Stimulated activated CD8-positive, alpha-beta memory T cell treated with anti-CD3 and anti-CD28 coated beads, Interleukin-12 subunit alpha, Interleukin-12 subunit beta, amount 100 ng/mL, for 24 hours (primary cell): ENCODE measurements around the gene NTRK1.
"Not testable (repeated sequence)": the region's sequence is repeated elsewhere in the genome, so short reads cannot be mapped to it uniquely, and the experiment has no call there.

Source experiments
- DNase-seq: peaks from one replicate; pipeline ENCODE4 v3.0.0-alpha.2; 2020; ENCODE audit errors: extremely low read depth

NTRK1 gene

DNA sequence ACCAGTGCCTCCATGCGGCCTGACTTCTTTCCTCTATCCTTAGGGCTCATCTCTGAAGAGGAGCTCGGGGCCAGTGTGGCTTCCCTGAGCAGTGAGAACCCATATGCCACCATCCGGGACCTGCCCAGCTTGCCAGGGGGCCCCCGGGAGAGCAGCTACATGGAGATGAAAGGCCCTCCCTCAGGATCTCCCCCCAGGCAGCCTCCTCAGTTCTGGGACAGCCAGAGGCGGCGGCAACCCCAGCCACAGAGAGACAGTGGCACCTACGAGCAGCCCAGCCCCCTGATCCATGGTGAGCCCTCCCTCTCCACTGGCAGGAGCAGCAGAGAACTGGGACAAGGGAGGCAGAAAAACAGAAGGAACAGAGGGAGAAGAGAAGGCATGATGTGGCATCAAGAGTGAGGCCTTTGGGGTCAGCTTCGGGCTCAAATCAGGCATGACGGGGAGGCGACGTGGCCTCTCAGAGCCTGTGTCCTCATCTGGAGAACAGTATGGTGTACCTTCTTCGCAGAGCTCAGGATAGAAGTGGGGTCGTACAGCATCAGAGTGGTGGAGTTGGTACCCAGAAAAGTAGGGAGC is 53.2 kb downstream of the NTRK1 start:
- no peak for DNase-seq

DNA sequence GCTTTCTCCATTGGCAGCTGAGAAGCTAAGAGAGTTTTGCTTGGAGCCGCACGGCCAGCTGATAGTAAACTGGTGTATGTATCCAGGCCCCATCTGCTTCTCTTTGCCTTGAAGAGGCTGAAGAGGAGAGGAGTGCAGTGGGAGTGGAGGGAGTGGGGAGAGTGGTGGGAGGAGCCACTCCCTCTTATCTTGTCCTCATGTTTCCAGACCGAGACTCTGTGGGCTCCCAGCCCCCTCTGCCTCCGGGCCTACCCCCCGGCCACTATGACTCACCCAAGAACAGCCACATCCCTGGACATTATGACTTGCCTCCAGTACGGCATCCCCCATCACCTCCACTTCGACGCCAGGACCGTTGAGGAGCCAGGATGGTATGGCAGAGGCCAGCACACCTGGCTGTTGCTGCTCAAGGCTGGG is 53.8 kb downstream of the NTRK1 start:
- DNase-seq: no peak

GRCh38 chr1:156920233-156921052 is 59.8 kb downstream of the NTRK1 start, which contains the start of gene LRRC71:
LRRC71 (plus strand) TSS chr1:156920632; CDS start chr1:156920804, 172 bp downstream.
- DNase-seq: peak; percentile 33

GRCh38 chr1:156921053-156921529 is 60.4 kb downstream of the NTRK1 start:
- no peak for DNase-seq

DNA sequence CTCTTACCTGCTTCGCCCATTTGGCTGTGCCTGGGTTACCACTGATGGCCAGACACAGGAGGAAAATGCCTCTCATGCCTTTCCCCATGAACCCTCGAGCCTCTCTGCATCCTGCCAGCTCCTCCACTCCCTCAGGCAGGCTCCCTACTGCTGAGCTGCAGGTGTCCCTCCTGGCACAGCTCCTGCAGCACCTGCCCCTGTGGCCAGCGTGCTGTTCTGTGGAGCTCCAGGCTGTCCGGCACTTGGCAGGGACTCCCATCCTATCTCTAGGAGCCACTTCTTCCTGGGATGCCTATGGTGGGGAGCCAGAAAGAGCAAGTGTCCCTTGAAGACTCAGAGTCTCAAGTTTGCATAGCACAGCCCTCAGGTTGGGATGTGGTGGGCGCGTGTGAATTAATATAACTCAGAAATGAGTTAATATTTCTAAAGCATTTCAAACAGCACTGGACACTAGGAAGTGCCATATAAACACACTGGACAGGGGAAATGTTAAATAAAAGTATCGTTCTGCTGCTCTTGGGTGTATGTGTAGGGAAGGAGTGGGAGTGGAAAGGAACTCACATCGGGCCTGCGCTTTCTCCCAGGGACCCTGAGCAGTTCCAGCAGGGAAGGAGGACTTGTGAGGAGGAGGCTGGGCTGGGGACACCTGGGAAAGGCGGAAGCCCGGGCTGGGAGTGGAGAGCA is 62.5 kb downstream of the NTRK1 start:
- no peak for DNase-seq

DNA sequence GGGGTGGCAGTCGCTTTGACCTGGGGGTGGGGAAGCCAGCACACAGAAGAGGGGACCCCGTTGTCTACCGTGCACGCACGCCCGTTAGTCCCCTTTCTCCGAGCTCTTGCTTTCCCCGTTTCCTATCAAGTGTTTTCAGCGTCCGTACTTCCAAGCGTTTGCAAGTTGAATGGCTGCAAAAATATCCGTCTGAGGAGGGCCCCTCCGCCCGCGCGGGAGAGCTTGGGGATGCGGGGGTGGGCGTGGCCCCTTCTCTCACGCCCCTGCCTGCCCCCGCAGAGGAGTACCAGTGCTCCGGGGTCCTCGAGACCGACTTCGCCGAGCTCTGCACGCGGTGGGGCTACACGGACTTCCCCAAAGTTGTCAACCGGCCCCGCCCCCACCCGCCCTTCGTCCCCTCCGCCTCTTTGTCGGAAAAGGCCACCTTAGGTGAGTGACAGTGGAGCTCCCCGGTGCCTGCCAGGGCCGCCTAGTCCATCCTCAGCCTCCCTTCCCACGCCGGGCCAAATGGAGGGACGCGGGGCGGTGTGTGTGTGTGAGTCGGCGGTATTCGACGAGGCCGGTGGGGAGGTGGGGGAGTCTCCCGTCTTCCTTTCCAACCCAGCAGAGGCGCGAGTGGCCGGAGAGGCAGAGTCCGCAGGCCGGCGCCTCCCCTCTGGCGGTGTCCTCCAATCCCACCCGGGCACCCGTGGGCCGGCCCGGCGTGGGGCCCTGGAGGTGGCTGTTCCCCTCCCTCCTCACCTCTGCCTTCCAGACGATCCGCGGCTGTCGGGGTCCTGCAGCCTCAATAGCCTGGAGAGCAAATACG is 63.2 kb downstream of the NTRK1 start:
- no peak for DNase-seq

DNA sequence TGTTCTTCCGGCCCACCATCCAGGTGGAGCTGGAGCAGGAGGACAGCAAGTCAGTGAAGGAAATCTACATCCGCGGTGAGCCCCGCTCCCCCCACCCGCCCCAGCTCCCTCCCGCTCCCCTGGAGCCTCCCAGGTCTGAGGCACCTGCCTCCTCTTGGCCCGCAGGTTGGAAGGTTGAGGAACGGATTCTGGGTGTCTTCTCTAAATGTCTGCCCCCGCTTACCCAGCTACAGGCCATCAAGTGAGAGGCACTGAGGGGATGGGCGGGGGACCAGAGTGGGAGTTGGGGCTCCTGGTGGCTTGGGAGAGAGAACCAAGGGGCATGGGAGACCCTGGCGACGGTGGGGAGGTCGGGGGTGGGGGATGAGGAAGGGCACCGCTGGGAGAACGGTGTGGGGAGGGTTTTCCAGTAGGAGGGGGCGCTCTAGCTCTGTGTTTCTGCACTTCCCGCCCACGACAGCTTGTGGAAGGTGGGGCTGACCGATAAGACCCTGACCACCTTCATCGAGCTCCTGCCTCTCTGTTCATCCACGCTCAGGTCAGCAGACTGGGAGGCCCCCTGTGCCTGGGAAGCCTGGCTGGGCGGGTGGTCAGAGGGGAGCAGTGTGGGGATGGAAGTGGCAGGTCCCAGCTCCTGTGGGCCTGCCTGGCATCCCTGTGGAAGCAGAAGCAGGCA is 64.0 kb downstream of the NTRK1 start:
- DNase-seq: no peak

DNA sequence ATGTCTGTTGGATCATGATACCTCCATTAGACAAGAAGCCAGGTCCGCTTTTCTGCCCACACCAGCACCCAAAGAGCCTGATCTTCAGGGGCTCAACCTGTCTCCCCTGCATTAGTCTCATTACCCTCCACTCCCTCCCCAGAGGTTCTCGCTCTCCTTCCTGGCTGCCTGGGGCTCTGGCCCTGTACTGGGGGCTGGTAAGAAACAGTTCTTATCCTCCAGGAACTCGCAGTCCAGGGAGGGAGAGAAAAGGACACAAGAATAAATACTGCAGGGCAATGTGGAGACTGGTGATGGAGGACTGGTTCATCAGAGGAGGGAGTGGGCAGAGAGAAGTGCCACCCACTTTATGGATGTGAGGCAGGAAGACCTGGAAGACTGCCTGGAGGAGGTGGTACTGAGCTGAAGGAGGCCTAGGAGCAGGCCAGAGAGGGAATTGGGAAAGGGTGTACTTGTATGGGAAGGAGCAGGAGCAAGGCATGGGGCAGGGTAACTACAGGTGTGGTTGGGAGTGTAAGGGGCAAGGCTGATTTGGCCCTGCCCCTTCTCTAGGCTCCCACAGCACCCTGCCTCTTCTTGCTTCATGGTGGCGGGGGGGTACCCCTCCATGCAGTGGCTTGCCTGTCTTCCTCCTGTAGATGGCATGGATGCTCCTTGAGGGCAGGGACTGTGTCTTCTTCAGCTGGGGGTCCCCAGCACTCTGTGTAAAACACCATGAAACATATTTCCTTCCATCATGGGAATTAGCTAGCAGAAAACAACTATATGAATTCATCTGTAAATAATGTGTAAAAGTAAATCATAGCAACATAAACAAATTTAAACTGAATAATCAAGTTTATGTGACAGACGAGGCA is 64.7 kb downstream of the NTRK1 start:
- DNase-seq: no peak

DNA sequence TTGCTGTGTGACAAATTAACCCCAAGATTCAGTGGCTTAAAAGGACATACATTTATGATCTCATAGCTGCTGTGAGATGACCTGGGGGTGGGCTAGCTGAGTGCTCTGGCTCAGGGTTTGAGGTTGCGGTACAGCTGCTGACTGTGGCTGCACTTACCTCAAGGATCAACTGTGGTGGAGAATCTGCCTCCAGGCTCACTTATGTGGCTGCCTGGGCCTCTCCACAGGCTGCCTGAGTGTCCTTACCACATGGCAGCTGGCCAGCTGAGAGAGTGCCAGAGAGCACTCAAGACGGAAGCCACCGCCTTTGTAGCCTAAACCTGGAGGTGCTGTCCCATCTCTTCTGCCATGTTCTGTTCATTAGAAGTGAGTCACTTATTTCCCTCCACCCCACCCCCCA is 65.5 kb downstream of the NTRK1 start:
- peak; percentile 17 for DNase-seq

GRCh38 chr1:156926695-156927094 is 66.0 kb downstream of the NTRK1 start:
- DNase-seq: not testable (repeated sequence)

DNA sequence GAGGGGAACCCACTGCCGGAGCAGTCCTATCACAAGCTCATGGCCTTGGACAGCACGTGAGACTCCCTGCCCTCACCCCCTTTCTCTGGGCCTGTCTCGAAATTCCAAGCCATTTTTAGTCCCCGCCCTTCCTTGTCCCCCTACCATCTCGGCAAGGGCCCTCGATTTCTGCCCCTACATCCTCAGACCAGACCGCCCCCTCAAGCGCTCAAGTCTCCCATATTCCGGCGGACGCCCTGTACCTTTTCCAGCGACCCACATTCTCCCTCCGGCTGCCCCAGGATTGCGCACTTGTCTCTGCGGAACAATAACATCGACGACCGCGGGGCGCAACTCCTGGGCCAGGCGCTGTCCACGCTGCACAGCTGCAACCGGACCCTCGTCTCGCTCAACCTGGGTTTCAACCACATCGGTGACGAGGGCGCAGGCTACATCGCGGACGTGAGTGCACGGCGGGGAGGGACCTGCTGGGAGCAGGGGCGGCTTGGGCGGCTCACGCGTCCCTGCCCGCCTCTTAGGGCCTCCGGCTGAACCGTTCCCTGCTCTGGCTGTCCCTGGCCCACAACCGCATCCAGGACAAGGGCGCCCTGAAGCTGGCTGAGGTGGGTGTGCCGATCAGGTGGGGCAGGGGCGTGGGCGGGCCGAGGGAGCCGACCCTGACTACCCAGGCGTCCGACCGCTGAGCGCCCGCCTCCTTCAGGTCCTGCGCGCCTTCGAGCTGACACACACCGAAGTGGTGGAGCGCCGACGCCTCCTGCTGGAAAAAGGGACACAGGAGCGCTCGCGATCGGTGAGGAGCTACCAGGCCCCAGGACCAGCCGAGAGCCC is 66.8 kb downstream of the NTRK1 start:
- DNase-seq: peak; percentile 19

- no peak for DNase-seq
Observed at GRCh38 chr1:156928043-156928602, 67.5 kb downstream of the NTRK1 start.

GRCh38 chr1:156929596-156930238 is 69.1 kb downstream of the NTRK1 start:
- no peak for DNase-seq

GRCh38 chr1:156930483-156930882 is 69.8 kb downstream of the NTRK1 start:
- no peak for DNase-seq
